IPS-20b (cell line): ENCODE data around the gene EEF1AKMT3.

Source experiments
- H3K27ac ChIP-seq: one replicate; pipeline ENCODE4 v1.5.1; 2013; ENCODE audit warnings: low read length
- H3K27me3 ChIP-seq: 2 replicates; pipeline ENCODE4 v1.6.1; 2013; ENCODE audit warnings: mild to moderate bottlenecking, low read length, inconsistent platforms; ENCODE audit not compliant: insufficient read depth
- H3K36me3 ChIP-seq: 2 replicates; pipeline ENCODE4 v1.6.1; 2013; ENCODE audit warnings: low read depth, mild to moderate bottlenecking, inconsistent platforms, low read length, moderate library complexity; ENCODE audit not compliant: insufficient read depth
- H3K4me1 ChIP-seq: 2 replicates; pipeline ENCODE4 v1.6.1; 2013; ENCODE audit warnings: mild to moderate bottlenecking, control low read depth, inconsistent platforms, low read length, moderate library complexity; ENCODE audit not compliant: insufficient read depth
- H3K4me3 ChIP-seq: 2 replicates; pipeline ENCODE4 v1.5.1; 2013; ENCODE audit warnings: mild to moderate bottlenecking, low read length, inconsistent platforms
- H3K9ac ChIP-seq: 2 replicates; pipeline ENCODE4 v1.6.1; 2013; ENCODE audit warnings: low read depth, mild to moderate bottlenecking, inconsistent platforms, low read length, moderate library complexity
- H3K9me3 ChIP-seq: 2 replicates; pipeline ENCODE4 v1.6.1; 2013; ENCODE audit warnings: mild to moderate bottlenecking, low read depth, low read length, inconsistent platforms; ENCODE audit not compliant: insufficient read depth

The EEF1AKMT3 gene

DNA sequence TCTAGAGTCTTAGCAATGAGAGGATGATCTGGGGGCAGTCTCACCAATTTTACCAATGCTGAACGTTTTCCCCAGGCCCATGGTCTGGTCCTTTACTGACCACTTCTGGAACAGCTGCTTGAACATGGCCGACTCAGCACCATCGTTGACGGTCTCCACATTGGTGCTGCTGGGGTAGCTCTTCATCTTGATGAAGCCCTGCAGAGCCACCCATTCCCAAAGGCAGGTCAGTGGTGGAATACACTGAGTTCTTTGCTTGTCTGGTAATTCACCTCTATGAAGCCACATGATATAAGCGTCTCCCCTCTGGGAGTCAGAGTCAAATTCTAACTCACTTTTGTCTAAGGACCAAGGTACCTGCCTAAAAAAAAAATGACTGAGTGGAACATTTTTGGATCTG lies 35.9 kb downstream of the EEF1AKMT3 start:
- no peaks in the 10 kb centered on the region for H3K4me1 ChIP-seq
- H3K36me3 ChIP-seq = peaks cover 4% of the 10 kb centered on the region; the same call in 1 of the 2 replicates
- H3K9me3 ChIP-seq = no peaks in the 10 kb centered on the region
- H3K27me3 ChIP-seq = no peaks in the 10 kb centered on the region
- H3K9ac ChIP-seq = no peak overlapping the region
- H3K4me3 ChIP-seq = no peak overlapping the region
- H3K27ac ChIP-seq = no peak overlapping the region

DNA sequence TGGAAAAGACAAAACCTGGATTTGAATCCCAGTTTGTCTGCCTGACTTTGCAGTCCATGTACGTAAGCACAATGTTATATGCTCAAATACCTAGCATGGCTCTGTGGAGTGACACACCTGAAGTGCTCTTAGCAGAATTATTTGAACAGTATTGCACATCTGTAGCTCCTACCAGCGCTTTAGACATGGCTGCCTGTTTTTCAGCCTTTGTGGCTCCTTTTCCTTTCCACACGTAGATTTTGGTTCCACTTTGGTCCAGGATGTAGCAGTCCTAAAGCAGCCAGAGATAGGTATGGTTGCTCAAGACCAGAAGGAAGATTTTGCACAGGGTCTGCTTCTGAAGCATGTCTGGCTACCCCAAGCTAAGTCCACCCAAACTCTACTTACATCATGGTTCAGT lies 37.0 kb downstream of the EEF1AKMT3 start:
- Histone ChIP-seq H3K4me1 (no peaks in the 10 kb centered on the region), H3K9ac (no peak overlapping the region), H3K4me3 (no peak overlapping the region), H3K9me3 (no peaks in the 10 kb centered on the region), H3K27ac (no peak overlapping the region), H3K27me3 (no peaks in the 10 kb centered on the region), H3K36me3 (no peaks in the 10 kb centered on the region; the same call in 1 of the 2 replicates)

DNA sequence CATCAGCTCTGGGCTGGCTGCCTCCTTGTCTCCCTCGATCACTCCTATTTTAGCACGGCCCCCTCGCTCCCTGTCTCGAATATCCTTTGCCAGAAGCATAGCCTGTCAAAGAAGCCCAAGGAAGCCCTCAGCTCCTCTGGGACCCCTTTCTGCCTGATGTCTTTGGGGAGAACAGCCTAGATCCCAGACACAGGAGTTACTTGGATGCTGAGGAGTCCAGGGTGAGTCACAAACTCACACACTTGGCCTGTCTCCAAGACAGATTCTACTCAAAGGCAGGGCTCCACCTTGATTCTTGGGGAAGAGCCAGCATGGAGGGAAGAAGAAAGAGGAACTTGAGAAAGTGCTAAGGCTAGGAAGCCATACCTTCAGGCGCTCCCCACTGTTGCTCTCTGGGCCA lies 38.0 kb downstream of the EEF1AKMT3 start:
- H3K36me3 ChIP-seq = no peaks in the 10 kb centered on the region; the same call in 1 of the 2 replicates
- H3K27me3 ChIP-seq = no peaks in the 10 kb centered on the region
- no peaks in the 10 kb centered on the region for H3K9me3 ChIP-seq
- H3K27ac ChIP-seq = no peak overlapping the region
- H3K9ac ChIP-seq = no peak overlapping the region
- H3K4me3 ChIP-seq = no peak overlapping the region
- no peaks in the 10 kb centered on the region for H3K4me1 ChIP-seq

DNA sequence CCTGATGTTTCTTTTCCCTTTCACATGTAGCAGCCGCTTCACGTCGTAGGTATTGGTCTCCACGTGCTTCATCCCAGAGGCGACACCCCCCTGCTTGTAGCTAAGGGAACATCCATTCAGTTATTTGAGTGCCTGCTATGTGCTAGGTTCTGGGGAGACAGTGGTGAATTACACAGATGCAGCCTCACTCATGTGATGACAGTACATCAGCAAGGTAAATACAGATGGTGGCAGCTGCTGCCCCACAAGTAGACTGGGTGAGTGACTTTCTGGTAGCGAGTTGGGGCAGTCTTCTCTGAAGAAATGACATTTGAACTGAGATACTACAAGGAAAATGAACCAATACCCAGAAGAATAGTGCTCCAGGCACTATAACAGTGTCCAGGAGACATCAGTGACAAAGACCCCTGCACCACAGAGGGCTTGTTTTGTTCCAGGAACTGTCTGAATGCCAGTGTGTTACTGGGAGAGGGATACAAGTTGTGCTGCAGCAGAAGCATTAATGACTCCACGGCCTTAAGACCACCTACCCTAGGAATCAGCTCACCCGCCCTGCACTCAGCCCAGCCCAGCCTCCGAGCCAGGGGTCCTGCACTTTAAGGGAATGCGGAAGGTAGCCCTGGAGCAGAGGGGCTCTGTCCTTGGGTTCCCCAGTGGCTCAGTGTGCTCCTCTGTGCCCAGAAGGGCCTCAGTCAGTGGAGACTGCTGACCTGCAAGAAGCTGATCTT lies 38.8 kb downstream of the EEF1AKMT3 start:
- Histone ChIP-seq H3K9ac (no peak overlapping the region), H3K27ac (no peak overlapping the region), H3K9me3 (no peaks in the 10 kb centered on the region), H3K27me3 (no peaks in the 10 kb centered on the region), H3K4me3 (no peak overlapping the region), H3K4me1 (no peaks in the 10 kb centered on the region), H3K36me3 (no peaks in the 10 kb centered on the region; the same call in 1 of the 2 replicates)

DNA sequence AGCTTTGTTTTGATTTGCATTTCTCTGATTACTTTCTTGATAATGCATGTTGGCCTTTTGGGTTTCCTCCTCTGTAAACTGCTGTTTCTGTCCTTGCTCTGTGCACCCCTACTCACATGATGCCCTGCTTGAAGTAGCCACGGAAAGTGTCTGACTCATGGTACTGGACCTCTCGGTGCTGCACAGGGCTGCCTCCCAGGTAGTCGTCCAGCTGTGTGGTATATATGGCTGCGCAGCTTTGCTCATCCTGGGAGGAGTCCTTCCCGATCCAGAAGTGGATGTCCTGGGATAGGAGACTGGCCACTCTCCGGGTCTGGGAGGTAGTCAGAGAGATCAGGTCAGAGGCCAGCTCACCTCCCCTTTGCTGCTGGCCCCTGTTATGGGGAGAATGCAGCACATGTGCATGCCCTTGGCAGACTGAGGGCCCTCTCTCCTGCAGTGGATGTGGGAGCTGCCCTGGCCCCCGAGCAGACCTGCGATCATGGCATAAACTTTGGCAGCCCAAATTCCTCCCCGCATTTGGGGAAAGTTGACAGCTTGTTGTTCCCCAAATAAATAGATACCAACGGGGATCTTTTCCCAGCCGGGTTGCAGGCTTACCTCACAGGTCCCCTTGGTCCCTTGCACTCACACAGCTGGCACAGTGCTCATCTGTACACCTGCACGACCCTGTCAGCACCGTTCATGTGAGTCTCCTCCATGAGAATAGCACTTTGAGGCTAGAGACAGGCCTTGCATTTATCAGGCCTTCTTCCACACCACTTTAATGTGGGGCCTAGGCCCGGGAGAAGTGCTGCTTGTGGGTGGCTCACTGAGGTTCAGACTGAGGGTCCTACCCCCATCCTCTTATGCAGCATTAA lies 40.9 kb downstream of the EEF1AKMT3 start:
- H3K9ac ChIP-seq = no peak overlapping the region
- H3K9me3 ChIP-seq = no peaks in the 10 kb centered on the region
- H3K27me3 ChIP-seq = no peaks in the 10 kb centered on the region
- no peaks in the 10 kb centered on the region; the same call in 1 of the 2 replicates for H3K36me3 ChIP-seq
- H3K4me3 ChIP-seq = no peak overlapping the region
- no peak overlapping the region for H3K27ac ChIP-seq
- no peaks in the 10 kb centered on the region for H3K4me1 ChIP-seq

DNA sequence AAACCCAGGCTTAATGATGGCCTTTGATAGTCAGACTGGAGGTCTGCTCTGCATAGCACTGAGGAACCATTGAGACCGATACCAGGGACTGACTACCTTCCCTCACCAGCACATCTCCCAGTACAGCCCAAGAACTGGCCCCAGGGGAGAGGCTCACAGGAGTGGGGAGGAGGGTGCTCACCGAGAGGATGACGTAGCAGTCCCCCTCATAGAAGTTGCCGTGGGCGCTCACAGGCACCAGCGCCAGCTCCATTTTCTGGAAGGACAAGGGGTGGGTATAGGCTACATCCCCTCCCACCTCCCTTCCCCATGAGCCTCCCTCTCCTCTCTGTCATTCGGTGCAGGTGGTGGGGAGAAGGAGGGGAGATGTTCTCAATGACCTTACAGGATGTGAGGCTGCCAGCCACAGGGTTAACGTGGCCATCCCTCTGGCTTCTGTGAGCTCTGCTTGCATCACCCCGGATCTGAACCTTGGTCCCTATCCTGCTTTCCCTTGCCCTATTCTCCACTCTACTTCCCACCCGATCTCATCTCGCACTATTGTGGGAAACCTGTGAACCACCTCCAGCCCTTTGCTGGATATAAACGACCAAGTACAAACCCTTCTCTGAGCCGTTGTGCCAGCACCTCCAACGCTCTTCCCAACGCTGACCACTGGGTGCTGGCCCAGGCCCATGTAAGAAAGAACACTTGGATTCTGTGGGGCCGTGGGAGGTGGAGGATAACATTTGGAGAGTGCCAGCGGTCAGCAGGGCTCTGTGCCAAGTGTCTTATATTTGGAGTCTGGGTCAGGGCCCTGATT lies 41.8 kb downstream of the EEF1AKMT3 start:
- Histone ChIP-seq H3K36me3 (no peaks in the 10 kb centered on the region), H3K9me3 (no peaks in the 10 kb centered on the region), H3K27ac (no peak overlapping the region), H3K4me1 (no peaks in the 10 kb centered on the region), H3K4me3 (peak overlapping the region; percentile 15; the same call in 1 of the 2 replicates), H3K27me3 (no peaks in the 10 kb centered on the region), H3K9ac (no peak overlapping the region)

DNA sequence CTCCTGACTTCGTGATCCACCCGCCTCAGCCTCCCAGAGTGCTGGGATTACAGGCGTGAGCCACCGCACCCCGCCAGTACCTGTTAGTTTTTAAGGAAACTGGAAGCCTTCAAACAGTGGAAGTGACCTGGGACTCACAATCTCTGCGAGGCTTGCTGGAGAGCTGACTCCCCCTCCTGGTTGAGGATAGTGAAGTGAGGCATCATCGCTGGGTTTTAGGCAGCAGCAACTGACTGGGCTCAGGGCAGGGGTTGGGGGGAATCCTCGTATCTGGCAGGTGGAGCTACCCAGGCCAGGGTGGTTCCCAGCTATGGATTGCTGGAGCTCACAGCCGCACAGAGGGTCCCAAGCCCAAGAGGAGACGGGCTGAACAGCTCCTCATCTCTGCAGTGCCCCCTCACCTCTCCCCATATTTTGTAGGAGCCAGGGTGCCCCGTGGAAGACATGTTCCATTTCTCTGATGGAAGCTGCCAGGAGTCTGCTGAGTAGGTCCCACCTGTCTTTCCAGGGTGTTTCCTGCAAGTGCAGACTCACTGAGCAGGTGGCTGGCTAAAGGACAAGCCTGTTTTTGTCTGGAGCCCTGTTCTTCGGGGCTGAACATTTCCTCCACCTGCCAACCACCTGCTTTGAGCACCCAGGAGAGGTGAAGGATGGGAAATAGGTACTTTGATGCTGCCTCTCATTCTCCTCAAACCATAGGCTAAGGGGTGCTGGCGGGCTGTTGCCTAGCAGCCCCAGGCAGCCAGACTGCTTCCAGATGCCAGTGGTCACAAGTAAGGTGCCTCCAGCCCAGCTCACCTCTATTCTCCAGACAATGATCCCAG lies 43.0 kb downstream of the EEF1AKMT3 start:
- Histone ChIP-seq H3K36me3 (peaks cover 1% of the 10 kb centered on the region; the same call in 1 of the 2 replicates), H3K27me3 (no peaks in the 10 kb centered on the region), H3K9me3 (no peaks in the 10 kb centered on the region), H3K27ac (no peak overlapping the region), H3K9ac (no peak overlapping the region), H3K4me1 (no peaks in the 10 kb centered on the region), H3K4me3 (no peak overlapping the region; the same call in 1 of the 2 replicates)

DNA sequence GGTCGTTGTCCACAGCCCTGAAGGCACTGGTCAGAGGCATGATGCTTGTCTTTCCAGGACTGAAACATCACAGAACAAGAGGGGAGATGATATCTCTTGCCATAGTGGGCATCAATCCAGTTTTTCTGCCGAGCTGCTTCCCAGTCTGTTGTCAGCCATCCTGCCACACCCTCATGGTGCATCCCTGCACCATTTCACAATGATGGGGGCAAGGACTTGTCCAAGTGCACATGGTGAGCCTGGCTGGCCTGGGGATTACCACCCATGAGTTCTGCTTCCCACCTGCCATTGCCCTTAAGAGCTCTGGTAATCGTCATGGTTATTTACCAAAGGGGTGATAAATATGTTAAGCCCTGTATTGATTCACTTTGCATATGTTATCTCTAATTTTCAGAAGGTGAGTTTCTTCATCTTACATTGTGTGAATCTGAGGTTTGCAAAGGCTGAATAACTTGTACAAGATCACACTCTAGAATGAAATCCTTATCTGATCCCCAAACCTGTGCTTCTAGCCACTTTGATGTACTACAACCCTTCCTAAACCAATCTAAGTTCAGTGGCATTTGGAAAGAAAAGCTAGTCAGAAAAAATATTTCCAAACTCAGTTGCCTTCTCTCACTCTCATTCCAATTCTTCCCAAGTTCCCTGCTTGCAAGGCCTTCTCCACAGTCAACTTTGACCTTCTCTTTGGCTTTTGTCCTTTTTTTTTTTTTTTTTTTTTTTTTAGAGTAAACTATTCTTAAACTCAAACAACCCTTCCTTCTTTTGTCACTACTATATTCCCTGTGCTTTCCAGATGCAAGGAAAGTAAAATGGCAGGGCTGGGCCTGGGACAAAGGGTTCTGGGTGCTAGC lies 43.8 kb downstream of the EEF1AKMT3 start:
- Histone ChIP-seq H3K4me3 (no peak overlapping the region), H3K4me1 (no peaks in the 10 kb centered on the region), H3K9me3 (no peaks in the 10 kb centered on the region), H3K27ac (no peak overlapping the region), H3K36me3 (peaks cover 9% of the 10 kb centered on the region), H3K9ac (no peak overlapping the region), H3K27me3 (no peaks in the 10 kb centered on the region)

DNA sequence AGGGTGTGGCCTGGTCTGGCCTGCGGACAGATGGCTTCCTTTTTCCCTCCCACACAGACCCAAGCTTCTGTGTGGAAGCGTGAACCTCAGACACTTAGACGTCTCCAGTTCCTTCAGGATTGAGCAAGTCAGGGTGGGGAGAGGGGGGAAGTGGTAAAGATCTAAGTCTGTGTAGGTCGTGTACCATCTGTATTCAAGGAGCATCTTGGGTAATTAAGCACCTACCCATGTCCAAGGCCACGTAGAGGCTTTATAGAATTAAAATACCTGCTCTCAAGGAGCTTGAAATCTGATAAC lies 44.4 kb downstream of the EEF1AKMT3 start:
- H3K27ac ChIP-seq = no peak overlapping the region
- no peaks in the 10 kb centered on the region for H3K4me1 ChIP-seq

DNA sequence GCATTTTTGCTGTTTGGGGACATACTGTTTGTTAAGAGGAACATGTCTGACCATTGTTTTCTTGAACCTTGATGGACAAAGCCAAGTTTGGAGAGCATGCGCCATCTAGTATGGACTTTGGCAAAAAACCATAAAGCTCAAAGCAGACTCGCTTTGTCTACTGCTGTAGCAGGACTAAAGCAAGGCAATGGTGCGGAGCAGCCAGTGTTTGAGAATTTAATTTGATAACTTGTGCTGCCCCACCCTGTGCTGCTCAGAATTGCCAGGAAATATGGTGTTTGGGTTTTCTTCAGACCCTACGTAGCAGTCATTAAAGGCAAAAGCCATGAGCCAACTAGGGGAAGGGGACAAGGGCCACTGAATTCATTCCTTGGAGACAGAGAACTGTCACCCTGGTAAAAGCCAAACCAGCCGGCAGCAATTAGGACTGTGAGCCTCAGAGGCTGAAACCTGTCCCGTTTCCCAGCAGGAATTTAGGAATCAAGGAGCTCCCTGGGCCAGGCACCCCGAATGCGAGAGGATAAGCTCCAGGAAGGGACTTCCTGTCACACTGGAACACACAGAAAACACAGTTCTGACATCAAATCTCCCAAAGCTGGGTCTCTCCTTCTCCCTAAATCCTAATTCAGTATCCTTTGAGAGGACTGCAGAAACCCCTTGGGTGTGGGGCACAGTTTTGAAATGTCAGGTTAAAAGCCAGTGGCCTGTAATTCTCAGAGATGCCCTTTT lies 45.0 kb downstream of the EEF1AKMT3 start:
- Histone ChIP-seq H3K27ac (no peak overlapping the region), H3K4me1 (no peaks in the 10 kb centered on the region), H3K9me3 (no peaks in the 10 kb centered on the region), H3K27me3 (no peaks in the 10 kb centered on the region), H3K4me3 (no peak overlapping the region), H3K36me3 (peaks cover 21% of the 10 kb centered on the region), H3K9ac (no peak overlapping the region)

More for the DNA sequence above, 44.4 kb downstream of the EEF1AKMT3 start:
- Histone ChIP-seq H3K36me3 (peaks cover 15% of the 10 kb centered on the region), H3K27me3 (no peaks in the 10 kb centered on the region), H3K4me3 (no peak overlapping the region), H3K9ac (no peak overlapping the region), H3K9me3 (no peaks in the 10 kb centered on the region)
